Amygdala (tissue), 56 donors: Measurements from ENCODE around the gene NAGA.
A peak's percentile ranks its signal among the peaks of the same experiment; 100 is the strongest.
"Not testable (repeated sequence)": the region's sequence is repeated elsewhere in the genome, so short reads cannot be mapped to it uniquely, and the experiment has no call there.

Experiments used
- DNase-seq, 56 donors: peaks; one replicate each; lab custom pipeline; 2025; lab: John Stamatoyannopoulos, UW

The NAGA gene

DNA sequence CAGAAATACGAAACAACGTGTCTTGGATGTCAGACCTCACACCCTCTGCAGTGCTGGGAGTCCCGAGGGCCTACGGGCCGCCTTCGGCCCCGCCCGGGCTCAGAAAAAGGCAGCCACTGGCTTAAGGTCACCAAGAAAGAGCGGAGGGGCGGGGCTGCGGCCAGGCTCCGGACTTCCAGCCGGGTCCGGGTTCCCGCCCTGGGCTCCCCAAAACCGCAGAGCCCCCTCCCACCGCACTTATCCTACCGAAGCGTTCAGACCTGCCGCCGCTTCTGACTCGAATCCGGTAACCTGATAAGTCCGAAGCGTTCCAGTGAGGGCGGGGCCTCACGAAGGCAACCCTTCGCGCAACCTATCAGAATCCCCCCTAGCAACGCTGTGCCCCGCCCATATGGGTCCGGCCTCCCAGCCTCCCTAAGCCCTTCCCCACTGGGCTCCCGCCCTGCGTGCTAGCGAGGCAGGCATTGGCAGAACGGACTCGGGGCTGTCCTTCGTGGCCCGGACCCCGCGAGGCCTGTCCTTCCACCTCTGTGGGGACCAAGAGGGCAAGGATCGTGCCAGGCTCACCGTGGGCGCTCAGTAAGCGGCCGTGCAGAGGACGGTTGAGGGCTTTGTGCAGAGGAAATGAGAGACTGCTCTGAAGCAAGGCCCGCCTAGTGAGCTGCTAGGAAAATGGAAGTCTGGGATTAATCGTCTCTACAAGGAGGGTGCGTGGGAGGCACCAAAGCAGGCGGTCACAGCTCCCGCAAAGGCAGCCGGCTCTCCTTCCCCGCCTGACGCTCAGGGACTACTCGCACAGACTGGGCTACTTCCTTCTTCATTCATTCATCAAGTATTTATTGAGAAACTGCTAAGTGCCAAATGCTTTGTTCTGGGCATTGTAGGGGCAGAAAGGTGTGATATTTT, at the start of gene NAGA:
Gene NAGA, minus strand, starts transcription at position 296 of the 906 bp plus-strand sequence. CDS start 515 bp downstream, outside the sequence.
- DNase-seq: peak; percentile 23 to 96 (median 87)

DNA sequence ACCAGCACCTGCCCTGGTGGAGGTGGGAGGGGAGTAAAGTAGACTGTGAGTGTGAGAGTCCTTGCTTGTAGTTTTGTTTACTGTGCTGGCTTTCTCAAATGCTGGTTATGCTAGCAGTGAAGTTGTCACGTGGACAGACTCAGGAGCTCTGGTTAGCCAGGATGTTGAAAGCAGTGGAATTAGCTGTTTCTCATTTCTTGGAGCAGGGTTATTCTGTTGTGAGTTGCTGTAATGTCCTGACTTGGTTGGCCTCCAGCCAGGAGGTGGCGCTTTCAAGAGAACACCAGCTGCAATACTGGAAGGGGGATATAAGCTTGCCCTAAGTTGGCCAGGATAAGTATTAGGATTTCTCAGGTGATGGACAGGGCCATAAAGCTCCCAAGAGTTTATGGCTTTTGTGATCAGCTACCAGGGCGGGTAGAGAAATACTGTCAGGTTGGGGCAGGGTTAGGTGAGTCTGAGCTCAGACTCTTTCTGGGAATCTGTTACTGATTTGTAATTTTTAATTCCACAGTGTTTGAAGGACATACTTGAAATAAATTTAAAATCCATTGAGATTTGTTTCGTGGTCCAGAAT, 46.3 kb upstream of the NAGA start:
- peak in 1 of 56 donors; percentile 10 for DNase-seq

DNA sequence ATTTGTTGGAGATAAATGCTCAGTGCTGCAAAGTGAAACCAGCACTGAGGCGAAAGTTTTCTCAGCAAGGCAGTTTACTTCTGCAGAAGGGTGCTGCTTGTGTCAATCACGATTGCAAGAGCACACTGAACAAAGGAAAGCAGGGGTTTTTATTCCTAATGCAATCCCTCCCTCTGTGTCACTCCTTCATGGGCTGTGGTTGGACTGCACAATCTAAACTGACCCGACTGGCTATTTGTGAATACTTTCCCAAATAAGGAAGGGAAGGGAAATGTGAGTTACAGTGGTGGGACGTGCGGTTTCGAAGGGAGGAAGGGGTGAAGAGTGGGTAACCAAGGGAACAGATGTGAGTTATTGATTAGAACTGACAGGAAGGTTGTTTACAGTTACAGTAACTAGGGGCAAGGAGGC, 44.8 kb upstream of the NAGA start:
- DNase-seq: not testable (repeated sequence)

DNA sequence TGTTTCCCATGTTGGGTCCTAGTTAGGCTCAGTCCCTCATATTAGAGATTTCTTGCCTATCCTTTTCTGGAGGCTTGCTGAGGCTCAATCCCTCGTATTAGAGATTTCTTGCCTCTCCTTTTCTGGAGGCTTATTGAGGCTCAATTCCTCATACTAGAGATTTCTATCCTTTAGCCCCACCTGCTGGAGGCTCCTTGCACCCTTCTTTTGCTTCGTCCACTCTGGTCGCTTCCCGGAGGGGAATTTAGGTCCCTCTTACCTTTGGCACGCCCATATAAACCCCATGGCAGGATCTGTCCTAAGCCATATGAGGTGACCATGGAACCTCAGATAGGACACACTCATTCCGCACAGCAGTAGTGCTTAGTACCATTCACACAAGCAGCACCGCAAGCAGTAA, 44.1 kb upstream of the NAGA start:
- peak in 2 of 56 donors; percentile 6 to 47 for DNase-seq

DNA sequence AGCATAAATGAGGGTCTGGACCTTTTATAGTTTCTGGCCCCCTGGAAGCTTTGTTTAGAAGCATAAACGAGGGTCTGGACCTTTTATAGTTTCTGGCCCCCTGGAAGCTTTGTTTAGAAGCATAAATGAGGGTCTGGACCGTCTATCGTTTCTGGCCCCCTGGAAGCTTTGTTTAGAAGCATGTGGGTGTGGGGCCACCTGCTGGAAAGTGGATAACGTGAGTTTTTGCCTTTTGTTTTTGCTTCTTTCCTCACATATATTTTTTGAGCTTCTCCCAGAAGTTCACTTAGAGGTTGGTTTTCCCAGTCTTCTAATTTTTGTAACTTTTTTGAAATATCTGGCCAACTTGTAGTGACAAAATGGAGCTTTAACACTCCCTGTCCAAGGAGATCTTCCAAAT, 42.2 kb upstream of the NAGA start:
- DNase-seq: not testable (repeated sequence)

DNA sequence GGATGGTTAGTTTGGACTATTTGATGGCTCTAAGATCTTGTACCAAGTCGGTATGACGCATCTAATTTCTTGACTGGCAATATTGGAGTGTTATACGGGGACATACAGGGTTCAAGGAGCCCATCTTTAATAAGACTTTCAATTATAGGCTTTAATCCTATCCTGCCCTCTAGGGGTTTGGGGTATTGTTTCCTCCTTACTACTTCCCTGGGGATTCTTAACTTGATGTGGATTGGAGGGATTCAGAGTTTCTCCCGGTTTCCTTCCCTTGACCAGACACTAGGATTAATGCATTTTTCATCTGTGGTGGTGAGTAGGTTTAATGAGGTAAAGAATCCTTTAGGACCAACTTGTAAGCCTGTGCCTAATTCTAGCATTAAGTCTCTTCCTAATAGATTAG, 41.2 kb upstream of the NAGA start:
- DNase-seq: no peak

DNA sequence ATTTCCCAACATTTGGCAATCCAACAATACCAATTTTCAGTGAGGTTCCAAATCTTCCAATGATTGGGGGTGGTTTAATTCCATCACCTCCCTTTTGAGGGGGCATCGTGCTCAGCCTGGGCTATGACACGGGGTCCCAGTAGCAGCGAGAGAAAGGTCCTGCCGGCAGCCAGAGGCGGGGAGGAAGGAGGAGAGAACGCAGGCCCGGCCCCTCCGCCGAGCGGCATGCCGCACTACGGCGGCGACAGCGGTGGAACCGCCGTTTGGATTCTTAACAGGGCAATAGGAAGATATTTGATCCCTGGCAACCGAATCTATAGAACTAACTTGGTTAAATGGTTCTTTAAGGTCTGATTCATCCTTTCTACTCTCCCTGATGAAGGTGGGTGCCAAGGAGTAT, 38.2 kb upstream of the NAGA start:
- no peak for DNase-seq

DNA sequence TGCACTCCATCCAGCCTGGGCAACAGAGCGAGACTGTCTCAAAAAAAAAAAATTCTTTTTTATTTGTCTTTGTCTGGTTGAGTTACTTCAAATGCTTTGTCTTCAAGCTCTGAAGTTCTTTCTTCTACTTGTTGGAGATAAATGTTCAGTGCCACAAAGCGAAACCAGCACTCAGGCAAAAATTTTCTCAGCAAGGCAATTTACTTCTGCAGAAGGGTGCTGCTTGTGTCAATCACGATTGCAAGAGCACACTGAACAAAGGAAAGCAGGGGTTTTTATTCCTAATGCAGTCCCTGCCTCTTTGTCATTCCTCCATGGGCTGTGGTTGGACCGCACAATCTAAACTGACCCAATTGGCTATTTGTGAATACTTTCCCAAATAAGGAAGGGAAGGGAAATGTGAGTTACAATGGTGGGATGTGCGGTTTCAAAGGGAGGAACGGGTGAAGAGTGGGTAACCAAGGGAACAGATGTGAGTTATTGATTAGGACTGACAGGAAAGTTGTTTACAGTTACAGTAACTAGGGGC, 33.8 kb upstream of the NAGA start:
- not testable (repeated sequence) for DNase-seq

DNA sequence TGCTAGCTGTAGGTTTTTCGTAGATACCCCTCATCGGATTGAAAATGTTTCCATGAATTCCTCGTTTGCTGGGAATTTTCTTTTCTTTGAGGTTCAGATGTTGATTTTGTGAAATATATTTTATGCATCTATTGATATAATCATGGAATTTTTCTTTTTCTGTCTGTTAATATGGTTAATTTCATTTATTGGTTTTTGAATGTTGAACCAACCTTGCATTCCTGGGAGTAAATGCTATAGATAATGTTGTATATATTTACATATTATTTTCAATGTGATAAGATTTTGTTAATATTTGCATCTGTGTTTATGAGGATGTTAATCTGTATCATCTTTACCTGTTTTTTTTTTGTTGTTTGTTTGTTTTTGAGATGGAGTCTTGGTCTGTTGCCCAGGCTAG, 30.6 kb upstream of the NAGA start:
- DNase-seq: no peak

DNA sequence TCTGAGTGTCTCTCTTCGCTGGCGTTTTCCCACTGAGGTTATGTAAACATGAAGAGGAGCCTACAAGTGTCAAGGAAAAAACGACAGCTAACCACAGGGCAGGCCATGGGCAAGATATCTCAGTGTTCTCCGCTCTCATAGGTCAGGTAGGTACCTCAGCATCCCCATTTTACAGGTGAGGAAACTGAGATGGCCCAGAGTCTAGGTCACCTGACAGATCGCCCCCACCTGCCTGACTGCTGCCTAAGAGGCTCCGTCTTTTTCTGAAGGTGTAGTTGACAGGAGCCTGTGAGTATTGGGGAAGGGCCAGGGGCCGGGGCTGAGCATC, 20.8 kb upstream of the NAGA start:
- DNase-seq: no peak

DNA sequence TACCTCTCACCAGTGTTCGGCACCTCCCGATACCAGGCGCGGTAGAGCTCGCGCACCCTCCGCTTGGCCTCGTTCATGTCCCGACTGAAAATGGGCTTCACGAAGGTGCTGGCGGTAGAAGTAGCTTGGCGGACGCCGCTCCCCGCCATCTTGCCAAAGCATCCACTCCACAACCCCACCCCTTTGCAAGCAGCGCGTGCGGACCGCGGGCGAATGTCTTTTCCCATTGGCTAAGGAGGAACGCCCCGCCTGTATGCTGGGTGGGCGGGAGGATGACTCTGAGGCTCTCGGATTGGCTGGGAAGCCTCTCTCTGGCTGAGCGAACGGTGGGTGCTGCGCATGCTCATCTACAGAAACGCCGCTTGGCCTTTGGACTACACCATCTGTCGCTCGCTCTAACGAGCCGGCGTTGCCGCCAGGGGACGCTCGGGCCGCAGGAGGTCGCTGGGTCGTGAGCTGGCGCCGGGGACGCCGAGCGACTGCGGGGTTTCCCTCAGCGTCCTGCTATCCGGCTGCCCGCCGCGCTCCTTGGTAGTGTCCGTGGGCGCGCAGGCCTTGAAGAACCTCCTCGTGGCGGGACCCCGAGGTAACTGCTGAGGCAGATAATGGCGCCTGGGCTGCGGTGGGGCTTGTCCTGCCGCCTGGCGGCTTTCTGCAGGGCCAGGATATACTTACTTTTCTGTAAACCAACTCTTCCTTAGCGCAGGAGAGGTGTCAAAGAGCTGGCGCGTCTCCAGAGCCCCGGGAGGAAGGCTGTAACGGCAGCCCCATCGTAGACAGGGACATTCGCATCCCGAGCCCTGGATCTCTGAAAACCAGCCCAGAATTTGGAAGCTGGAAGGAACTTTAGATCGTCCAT, 20.2 kb upstream of the NAGA start, which contains the start of gene NDUFA6:
Gene NDUFA6, minus strand, starts transcription at position 177 of the 859 bp plus-strand sequence. Its CDS starts 28 bp downstream, at position 149.
- DNase-seq: peak; percentile 73 to 100 (median 99)

DNA sequence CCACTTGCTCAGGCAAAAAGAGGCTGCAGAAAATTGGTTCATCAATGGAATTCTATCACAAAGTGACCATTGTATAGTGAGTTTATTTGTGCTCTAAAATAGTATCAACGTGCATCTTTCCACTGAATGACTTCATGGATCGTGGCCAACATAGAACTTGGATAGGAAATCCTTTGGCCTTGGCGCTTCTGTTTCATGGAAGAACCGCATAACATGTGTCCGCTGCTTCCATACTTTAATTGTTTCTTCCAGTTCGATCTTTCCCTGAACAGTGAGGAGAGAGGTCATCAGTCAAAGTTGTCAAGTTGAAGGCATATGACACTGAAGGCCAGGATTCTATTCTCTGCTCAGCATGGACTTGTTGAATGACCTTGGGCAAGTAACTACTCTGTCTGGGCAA, 15.4 kb upstream of the NAGA start:
- no peak for DNase-seq

DNA sequence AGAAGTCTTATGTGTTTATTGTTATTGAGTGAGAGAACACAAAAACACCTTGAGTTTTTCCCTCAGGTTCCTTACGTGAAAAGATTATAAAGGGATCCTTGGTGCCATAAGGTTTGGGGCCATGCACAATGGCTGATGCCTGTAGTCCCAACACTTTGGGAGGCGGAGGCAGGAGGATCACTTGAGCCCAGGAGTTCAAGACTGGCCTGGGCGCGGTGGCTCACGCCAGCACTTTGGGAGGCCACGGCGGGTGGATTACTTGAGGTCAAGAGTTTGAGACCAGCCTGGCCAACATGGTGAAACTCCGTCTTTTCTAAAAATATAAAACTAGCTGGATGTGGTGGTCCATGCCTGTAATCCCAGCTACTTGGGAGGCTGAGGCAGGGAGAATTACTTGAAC, 14.3 kb upstream of the NAGA start:
- DNase-seq: no peak

DNA sequence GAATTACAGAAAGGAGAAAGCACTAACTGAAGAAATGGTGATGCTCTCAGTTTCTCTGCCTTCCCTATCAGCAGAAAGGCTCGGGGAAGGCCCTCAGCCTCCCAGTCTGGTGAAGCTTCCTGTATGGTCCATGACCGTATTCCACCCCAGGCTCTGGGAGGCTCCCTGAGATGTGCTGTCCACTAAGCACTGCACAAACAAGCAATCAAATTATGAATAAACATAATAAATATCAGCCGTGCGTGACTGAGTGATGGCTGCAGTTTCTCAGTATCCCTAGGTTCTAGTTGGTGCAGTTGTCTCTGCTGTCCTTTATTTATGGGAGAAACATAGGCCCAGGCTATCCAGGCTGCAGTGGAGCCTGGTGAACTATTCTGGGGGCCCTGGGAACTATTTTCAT, 12.5 kb upstream of the NAGA start:
- no peak for DNase-seq

DNA sequence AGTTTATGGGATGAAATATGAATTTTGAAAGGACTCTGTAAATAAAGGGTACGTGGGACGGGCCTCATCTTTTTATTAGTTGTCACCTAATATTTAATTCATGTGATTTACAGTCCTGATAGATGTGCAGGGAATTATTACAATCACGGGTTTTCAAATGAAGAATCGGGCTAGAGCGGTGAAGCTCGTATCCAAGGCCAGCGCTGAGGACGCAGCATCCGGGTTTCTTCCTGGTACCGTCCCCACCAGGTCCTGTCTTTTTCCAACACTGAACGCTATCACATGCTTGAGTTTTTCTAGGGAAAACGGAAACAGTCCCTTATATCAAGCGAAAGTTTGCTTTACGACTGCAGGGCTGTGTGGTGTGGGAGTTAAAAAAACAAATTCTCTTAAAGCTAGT, 9.7 kb upstream of the NAGA start:
- peak in 23 of 56 donors; percentile 10 to 55 (median 35) for DNase-seq

DNA sequence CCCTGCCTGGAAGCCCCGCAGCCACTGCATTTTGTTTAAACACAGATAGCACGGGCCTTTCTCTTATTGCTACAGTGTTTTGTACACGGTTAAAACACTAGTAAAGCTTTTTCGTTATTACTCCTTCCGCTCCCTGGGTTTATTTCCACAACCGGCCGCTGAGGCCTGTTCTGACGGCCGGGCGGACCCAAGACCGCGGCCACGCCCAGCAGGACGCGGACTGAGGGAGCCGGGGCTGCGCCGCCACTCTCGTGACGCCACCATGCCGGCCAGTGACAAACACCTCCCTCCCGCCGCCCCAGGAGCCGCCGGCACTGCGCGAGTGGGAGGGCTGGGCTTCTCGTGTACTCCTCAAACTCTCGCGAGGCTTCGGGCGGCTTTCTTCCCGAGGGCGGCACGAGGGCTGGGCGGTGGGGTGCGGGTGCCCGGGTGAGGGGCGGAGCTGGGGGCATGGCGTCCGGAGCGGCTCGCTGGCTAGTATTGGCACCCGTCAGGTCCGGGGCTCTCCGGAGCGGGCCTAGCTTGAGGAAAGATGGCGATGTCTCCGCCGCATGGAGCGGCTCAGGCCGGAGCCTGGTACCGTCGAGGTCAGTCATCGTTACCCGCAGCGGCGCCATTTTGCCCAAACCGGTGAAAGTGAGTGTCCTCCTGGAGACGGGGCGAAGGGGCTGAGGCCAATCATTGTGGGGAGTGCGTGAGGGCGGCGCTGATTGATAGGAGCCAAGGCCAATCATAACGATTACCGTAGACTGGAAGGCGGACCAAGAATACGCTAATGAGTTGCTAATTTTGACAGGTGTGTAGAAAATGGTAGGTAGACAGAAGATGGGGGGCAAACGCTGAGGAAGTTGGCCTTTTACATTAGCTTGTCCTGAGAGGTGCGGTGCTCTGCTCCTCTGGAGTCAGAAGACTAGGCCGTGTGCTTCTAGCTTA, 9.0 kb upstream of the NAGA start, which contains the start of gene SMDT1:
Gene SMDT1, plus strand, starts transcription at position 382 of the 933 bp plus-strand sequence. Its CDS starts 69 bp downstream, at position 451.
- DNase-seq: peak; percentile 91 to 100 (median 98)

DNA sequence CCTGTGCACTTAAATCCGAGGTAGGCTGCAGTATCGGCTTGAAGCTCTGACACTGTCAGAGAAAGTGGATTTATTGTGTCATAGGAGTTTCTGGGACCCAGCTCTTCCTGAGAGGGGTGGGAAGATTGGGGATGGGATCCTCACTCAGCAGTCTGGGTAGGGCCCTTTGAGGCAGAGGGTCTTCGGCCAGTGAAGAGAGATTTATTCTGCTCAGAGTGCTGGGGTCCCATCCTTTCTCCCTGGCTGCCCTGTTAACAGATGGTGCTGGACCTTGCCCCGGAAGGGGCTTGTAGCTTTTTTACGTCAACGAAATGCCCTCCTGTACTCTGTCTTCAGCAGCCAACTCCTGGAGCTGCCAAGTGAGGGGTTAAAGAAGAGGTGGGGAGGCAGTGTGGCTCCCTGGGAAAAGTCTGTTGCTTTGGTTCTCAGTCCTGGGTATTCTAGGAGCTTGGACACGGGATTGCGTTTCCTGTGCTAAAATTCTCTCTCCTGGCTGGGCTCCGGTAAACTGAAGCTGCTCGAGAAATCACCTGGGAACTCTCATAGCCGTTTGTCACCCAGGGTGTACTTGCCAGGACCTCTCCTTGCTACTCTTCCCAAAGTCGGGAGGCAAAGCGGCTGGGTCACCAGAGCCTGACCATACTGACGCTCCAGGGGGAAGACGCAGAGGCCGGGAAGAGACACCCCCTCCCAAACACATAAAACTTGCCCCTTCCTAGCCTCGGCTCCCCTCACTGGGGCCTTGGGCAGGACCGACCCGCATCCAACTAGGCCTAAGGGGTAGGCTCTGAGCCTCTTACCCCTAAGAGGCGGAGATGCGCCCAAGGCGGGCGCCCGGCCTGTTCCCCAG, 8.1 kb upstream of the NAGA start:
- peak in 11 of 56 donors; percentile 40 to 74 (median 54) for DNase-seq

DNA sequence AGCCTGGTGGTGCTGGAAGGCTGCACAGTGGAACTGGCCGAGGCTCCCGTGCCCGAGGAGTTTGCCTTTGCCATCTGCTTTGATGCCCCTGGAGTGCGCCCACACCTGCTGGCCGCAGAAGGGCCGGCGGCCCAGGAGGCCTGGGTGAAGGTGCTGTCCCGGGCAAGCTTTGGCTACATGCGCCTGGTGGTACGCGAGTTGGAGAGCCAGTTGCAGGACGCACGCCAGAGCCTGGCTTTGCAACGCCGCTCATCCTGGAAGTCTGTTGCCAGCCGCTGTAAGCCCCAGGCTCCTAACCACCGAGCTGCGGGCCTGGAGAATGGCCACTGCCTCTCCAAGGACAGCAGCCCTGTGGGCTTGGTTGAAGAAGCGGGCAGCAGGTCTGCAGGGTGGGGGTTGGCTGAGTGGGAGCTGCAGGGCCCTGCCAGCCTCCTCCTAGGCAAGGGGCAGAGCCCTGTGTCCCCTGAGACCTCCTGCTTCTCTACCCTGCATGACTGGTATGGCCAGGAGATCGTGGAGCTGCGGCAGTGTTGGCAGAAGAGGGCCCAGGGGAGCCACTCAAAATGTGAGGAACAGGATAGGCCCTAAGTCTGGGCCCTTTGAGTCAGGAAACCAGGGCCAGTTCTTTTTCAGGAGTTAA, 7.0 kb upstream of the NAGA start:
- no peak for DNase-seq
